ENCODE measurements around the gene DCC.

DCC gene

GRCh38 chr18:52722904-52723303, 382.9 kb downstream of the DCC start:
- no peaks in the 10 kb centered on the region for H3K36me3 ChIP-seq (ENCODE audit: control insufficient read depth, insufficient read depth, low read length)

GRCh38 chr18:52723550-52723970, 383.6 kb downstream of the DCC start:
- H3K4me1 ChIP-seq (ENCODE audit: control insufficient read depth, insufficient read depth, low read length, poor library complexity, severe bottlenecking), result no peaks in the 10 kb centered on the region
- no peak overlapping the region for H3K4me3 ChIP-seq (ENCODE audit: insufficient read depth, low read depth, low read length, poor library complexity, severe bottlenecking)
- no peaks in the 10 kb centered on the region for H3K27me3 ChIP-seq (replicated peaks; ENCODE audit: control insufficient read depth, insufficient read depth, low read length, poor library complexity, severe bottlenecking)
- H3K9me3 ChIP-seq (ENCODE audit: control insufficient read depth, low read length), result no peaks in the 10 kb centered on the region
- H3K27ac ChIP-seq (ENCODE audit: insufficient read depth, low read length, poor library complexity, severe bottlenecking), result no peak overlapping the region
- H3K36me3 ChIP-seq (ENCODE audit: control insufficient read depth, insufficient read depth, low read length), result no peaks in the 10 kb centered on the region
- no peak for DNase-seq

More at GRCh38 chr18:52722904-52723303, 382.9 kb downstream of the DCC start:
- H3K4me1 ChIP-seq (ENCODE audit: control insufficient read depth, insufficient read depth, low read length, poor library complexity, severe bottlenecking), result no peaks in the 10 kb centered on the region
- H3K27ac ChIP-seq (ENCODE audit: insufficient read depth, low read length, poor library complexity, severe bottlenecking), result no peak overlapping the region
- H3K4me3 ChIP-seq (ENCODE audit: insufficient read depth, low read depth, low read length, poor library complexity, severe bottlenecking), result no peak overlapping the region
- DNase-seq, result no peak
- no peaks in the 10 kb centered on the region for H3K27me3 ChIP-seq (replicated peaks; ENCODE audit: control insufficient read depth, insufficient read depth, low read length, poor library complexity, severe bottlenecking)
- H3K9me3 ChIP-seq (ENCODE audit: control insufficient read depth, low read length), result no peaks in the 10 kb centered on the region

- DNase-seq, result no peak
- H3K4me3 ChIP-seq (ENCODE audit: insufficient read depth, low read depth, low read length, poor library complexity, severe bottlenecking), result no peak overlapping the region
- H3K27me3 ChIP-seq (replicated peaks; ENCODE audit: control insufficient read depth, insufficient read depth, low read length, poor library complexity, severe bottlenecking), result no peaks in the 10 kb centered on the region
- H3K4me1 ChIP-seq (ENCODE audit: control insufficient read depth, insufficient read depth, low read length, poor library complexity, severe bottlenecking), result no peaks in the 10 kb centered on the region
- no peak overlapping the region for H3K27ac ChIP-seq (ENCODE audit: insufficient read depth, low read length, poor library complexity, severe bottlenecking)
- no peaks in the 10 kb centered on the region for H3K9me3 ChIP-seq (ENCODE audit: control insufficient read depth, low read length)
- no peaks in the 10 kb centered on the region for H3K36me3 ChIP-seq (ENCODE audit: control insufficient read depth, insufficient read depth, low read length)
These were observed 391.1 kb downstream of the DCC start for GRCh38 chr18:52730972-52731619.

GRCh38 chr18:52738946-52739345, 398.9 kb downstream of the DCC start:
- DNase-seq, result no peak
- no peaks in the 10 kb centered on the region for H3K4me1 ChIP-seq (ENCODE audit: control insufficient read depth, insufficient read depth, low read length, poor library complexity, severe bottlenecking)
- H3K4me3 ChIP-seq (ENCODE audit: insufficient read depth, low read depth, low read length, poor library complexity, severe bottlenecking), result no peak overlapping the region
- H3K36me3 ChIP-seq (ENCODE audit: control insufficient read depth, insufficient read depth, low read length), result no peaks in the 10 kb centered on the region
- H3K27me3 ChIP-seq (replicated peaks; ENCODE audit: control insufficient read depth, insufficient read depth, low read length, poor library complexity, severe bottlenecking), result no peaks in the 10 kb centered on the region
- no peaks in the 10 kb centered on the region for H3K9me3 ChIP-seq (ENCODE audit: control insufficient read depth, low read length)
- H3K27ac ChIP-seq (ENCODE audit: insufficient read depth, low read length, poor library complexity, severe bottlenecking), result no peak overlapping the region

- DNase-seq, result no peak
- no peaks in the 10 kb centered on the region for H3K36me3 ChIP-seq (ENCODE audit: control insufficient read depth, insufficient read depth, low read length)
- H3K27ac ChIP-seq (ENCODE audit: insufficient read depth, low read length, poor library complexity, severe bottlenecking), result no peak overlapping the region
- no peaks in the 10 kb centered on the region for H3K9me3 ChIP-seq (ENCODE audit: control insufficient read depth, low read length)
- no peaks in the 10 kb centered on the region for H3K27me3 ChIP-seq (replicated peaks; ENCODE audit: control insufficient read depth, insufficient read depth, low read length, poor library complexity, severe bottlenecking)
- H3K4me1 ChIP-seq (ENCODE audit: control insufficient read depth, insufficient read depth, low read length, poor library complexity, severe bottlenecking), result no peaks in the 10 kb centered on the region
- H3K4me3 ChIP-seq (ENCODE audit: insufficient read depth, low read depth, low read length, poor library complexity, severe bottlenecking), result no peak overlapping the region
These were observed 407.0 kb downstream of the DCC start for GRCh38 chr18:52746986-52747385.

- no peak for DNase-seq
- no peaks in the 10 kb centered on the region for H3K36me3 ChIP-seq (ENCODE audit: control insufficient read depth, insufficient read depth, low read length)
- H3K27me3 ChIP-seq (replicated peaks; ENCODE audit: control insufficient read depth, insufficient read depth, low read length, poor library complexity, severe bottlenecking), result no peaks in the 10 kb centered on the region
- H3K4me3 ChIP-seq (ENCODE audit: insufficient read depth, low read depth, low read length, poor library complexity, severe bottlenecking), result no peak overlapping the region
- no peak overlapping the region for H3K27ac ChIP-seq (ENCODE audit: insufficient read depth, low read length, poor library complexity, severe bottlenecking)
- H3K9me3 ChIP-seq (ENCODE audit: control insufficient read depth, low read length), result no peaks in the 10 kb centered on the region
- no peaks in the 10 kb centered on the region for H3K4me1 ChIP-seq (ENCODE audit: control insufficient read depth, insufficient read depth, low read length, poor library complexity, severe bottlenecking)
These were observed 407.9 kb downstream of the DCC start for GRCh38 chr18:52747869-52748268.

- Histone ChIP-seq H3K4me3 (ENCODE audit: insufficient read depth, low read depth, low read length, poor library complexity, severe bottlenecking) (no peak overlapping the region), H3K36me3 (ENCODE audit: control insufficient read depth, insufficient read depth, low read length) (no peaks in the 10 kb centered on the region), H3K27me3 (replicated peaks; ENCODE audit: control insufficient read depth, insufficient read depth, low read length, poor library complexity, severe bottlenecking) (no peaks in the 10 kb centered on the region), H3K9me3 (ENCODE audit: control insufficient read depth, low read length) (no peaks in the 10 kb centered on the region), H3K4me1 (ENCODE audit: control insufficient read depth, insufficient read depth, low read length, poor library complexity, severe bottlenecking) (no peaks in the 10 kb centered on the region), H3K27ac (ENCODE audit: insufficient read depth, low read length, poor library complexity, severe bottlenecking) (no peak overlapping the region)
- DNase-seq, result no peak
These were observed 408.3 kb downstream of the DCC start for GRCh38 chr18:52748343-52748742.

GRCh38 chr18:52749542-52749941, 409.5 kb downstream of the DCC start:
- Histone ChIP-seq H3K4me3 (ENCODE audit: insufficient read depth, low read depth, low read length, poor library complexity, severe bottlenecking) (no peak overlapping the region), H3K4me1 (ENCODE audit: control insufficient read depth, insufficient read depth, low read length, poor library complexity, severe bottlenecking) (no peaks in the 10 kb centered on the region), H3K9me3 (ENCODE audit: control insufficient read depth, low read length) (no peaks in the 10 kb centered on the region), H3K36me3 (ENCODE audit: control insufficient read depth, insufficient read depth, low read length) (no peaks in the 10 kb centered on the region), H3K27ac (ENCODE audit: insufficient read depth, low read length, poor library complexity, severe bottlenecking) (no peak overlapping the region), H3K27me3 (replicated peaks; ENCODE audit: control insufficient read depth, insufficient read depth, low read length, poor library complexity, severe bottlenecking) (no peaks in the 10 kb centered on the region)
- no peak for DNase-seq

- H3K4me1 ChIP-seq (ENCODE audit: control insufficient read depth, insufficient read depth, low read length, poor library complexity, severe bottlenecking), result no peaks in the 10 kb centered on the region
- no peaks in the 10 kb centered on the region for H3K9me3 ChIP-seq (ENCODE audit: control insufficient read depth, low read length)
- no peak for DNase-seq
- H3K27me3 ChIP-seq (replicated peaks; ENCODE audit: control insufficient read depth, insufficient read depth, low read length, poor library complexity, severe bottlenecking), result no peaks in the 10 kb centered on the region
- H3K27ac ChIP-seq (ENCODE audit: insufficient read depth, low read length, poor library complexity, severe bottlenecking), result no peak overlapping the region
- H3K36me3 ChIP-seq (ENCODE audit: control insufficient read depth, insufficient read depth, low read length), result no peaks in the 10 kb centered on the region
- H3K4me3 ChIP-seq (ENCODE audit: insufficient read depth, low read depth, low read length, poor library complexity, severe bottlenecking), result no peak overlapping the region
These were observed 411.0 kb downstream of the DCC start for GRCh38 chr18:52750995-52751394.

GRCh38 chr18:52764316-52764715, 424.3 kb downstream of the DCC start:
- Histone ChIP-seq H3K27me3 (replicated peaks; ENCODE audit: control insufficient read depth, insufficient read depth, low read length, poor library complexity, severe bottlenecking) (no peaks in the 10 kb centered on the region), H3K36me3 (ENCODE audit: control insufficient read depth, insufficient read depth, low read length) (no peaks in the 10 kb centered on the region), H3K27ac (ENCODE audit: insufficient read depth, low read length, poor library complexity, severe bottlenecking) (no peak overlapping the region), H3K4me1 (ENCODE audit: control insufficient read depth, insufficient read depth, low read length, poor library complexity, severe bottlenecking) (no peaks in the 10 kb centered on the region), H3K4me3 (ENCODE audit: insufficient read depth, low read depth, low read length, poor library complexity, severe bottlenecking) (no peak overlapping the region), H3K9me3 (ENCODE audit: control insufficient read depth, low read length) (no peaks in the 10 kb centered on the region)
- DNase-seq, result no peak
